ELR (cell line): ENCODE data around the gene NRTN.
A peak's percentile ranks its signal among the peaks of the same experiment; 100 is the strongest.

Experiments
- DNase-seq: peaks from one replicate; pipeline ENCODE4 v3.0.0-alpha.2; 2015; ENCODE audit warnings: low read depth

The NRTN gene

GRCh38 chr19:5790559-5791520, 14.0 kb upstream of the NRTN start, which contains the start of gene DUS3L:
DUS3L (minus strand) TSS chr19:5791163; CDS start chr19:5791141, 22 bp downstream.
- peak; percentile 98 for DNase-seq

GRCh38 chr19:5792224-5792623, 12.6 kb upstream of the NRTN start:
- DNase-seq, result no peak

DNA sequence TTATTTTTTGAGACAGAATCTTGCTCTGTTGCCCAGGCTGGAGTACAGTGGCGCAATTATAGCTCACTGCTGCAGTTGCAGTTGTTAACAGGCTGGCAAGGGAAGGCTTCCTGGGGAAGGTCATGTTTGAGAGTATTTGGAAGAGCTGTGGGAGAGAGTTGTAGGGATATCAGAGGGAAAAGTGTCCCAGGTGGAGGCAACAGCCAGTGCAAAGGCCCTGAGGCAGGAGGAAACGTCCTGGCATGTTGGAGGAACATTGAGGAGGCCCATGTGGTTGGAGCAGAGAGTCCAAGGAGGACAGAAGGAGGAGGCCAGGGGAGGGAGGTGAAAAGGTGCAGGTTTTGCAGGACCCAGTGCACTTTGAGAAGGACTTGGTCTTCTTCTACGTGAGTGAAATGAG, 11.7 kb upstream of the NRTN start:
- DNase-seq, result no peak

DNA sequence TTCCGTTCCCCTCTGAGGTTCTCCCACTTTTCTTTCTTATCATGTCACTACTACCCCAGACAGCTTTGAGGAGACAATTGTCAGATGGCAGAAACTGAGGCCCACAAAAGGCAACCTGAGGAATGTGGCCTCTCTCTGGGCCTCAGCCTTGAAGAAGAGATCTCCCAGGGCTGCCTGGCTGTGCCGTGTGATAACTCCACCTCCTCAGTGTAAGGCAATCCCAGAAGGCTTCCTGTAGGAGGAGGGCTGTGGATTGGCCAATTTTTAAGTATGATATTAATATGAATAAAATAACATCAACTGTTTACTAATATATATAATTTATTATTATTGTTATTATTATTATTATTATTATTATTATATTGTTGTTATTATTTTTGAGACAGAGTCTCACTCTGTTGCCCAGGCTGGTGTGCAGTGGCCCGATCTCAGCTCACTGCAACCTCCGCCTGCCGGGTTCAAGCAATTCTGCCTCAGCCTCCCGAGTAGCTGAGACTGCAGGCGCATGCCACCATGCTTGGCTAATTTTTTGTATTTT, 9.4 kb upstream of the NRTN start:
- no peak for DNase-seq

DNA sequence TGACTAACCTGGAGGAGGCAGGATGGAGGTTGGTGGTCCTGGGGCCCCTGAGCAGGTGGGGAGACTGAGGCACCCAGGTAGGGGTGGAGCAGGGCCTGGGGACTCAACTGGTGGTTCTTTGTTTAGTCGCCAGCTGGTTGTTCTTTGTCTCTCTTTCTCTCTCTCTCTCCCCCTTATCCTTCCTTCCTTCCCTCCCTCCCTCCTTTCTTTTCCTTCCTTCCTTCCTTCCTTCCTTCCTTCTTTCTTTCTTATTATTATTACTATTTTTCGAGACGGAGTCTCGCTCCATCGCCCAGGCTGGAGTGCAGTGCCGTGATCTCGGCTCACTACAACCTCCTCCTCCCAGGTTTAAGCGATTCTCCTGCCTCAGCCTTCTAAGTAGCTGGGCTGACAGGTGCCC, 6.6 kb upstream of the NRTN start:
- no peak for DNase-seq

- DNase-seq, result no peak
Observed at GRCh38 chr19:5799247-5800241, 5.3 kb upstream of the NRTN start.

GRCh38 chr19:5800361-5801270, 4.3 kb upstream of the NRTN start:
- no peak for DNase-seq

DNA sequence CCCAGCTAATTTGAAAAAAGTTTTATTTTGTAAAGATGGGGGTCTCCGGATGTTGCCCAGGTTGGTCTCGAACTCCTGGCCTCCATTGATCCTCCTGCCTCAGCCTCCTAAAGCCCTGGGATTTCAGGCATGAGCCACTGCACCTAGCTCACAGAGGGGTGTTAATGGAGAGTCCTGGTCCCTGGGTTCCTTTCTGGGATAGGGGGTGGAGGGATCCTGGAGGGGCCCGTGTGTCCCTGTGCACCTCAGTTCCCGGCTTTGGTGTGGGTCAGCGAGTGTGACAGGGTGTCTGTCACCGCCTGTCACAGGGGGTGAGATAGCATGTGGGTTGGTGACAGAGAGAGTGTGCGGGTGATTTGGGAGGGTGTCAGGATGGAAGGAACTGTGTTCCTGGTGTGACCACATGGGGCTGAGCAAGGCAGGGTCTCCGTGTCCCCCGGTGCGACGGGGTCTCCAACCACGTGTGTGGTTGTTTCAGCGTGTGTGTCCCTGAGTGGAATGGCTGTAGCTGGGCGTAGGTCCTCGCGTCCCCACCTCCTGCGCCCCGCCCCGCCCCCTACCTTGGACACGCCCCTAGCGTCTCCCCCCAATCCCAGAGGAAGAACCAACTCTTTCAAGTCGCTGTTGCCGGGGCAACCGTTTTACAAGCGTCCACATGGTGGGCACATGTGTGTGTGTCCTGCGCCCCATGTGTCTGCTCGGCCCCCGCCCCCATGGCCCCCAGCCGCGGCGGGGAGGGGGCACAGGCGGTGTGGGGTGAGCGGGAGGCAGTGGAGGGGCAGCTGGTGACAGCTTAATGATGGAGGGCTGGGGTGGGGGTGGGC, 2.9 kb upstream of the NRTN start:
- DNase-seq, result peak; percentile 56

DNA sequence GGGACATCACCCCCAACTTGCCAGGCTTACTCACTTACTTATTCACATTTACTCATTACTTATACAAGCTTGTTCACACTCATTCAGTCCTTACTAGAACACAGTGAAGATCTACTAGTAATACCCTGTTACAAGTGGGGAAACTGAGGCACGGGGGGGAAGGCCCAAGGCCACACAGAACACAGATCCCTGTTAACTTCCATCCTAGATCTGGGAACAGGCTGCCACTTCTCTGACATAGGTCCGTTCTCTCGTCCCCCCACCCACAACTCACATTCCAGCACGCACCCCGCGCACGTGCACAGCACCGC, 1.5 kb upstream of the NRTN start:
- DNase-seq, result no peak

DNA sequence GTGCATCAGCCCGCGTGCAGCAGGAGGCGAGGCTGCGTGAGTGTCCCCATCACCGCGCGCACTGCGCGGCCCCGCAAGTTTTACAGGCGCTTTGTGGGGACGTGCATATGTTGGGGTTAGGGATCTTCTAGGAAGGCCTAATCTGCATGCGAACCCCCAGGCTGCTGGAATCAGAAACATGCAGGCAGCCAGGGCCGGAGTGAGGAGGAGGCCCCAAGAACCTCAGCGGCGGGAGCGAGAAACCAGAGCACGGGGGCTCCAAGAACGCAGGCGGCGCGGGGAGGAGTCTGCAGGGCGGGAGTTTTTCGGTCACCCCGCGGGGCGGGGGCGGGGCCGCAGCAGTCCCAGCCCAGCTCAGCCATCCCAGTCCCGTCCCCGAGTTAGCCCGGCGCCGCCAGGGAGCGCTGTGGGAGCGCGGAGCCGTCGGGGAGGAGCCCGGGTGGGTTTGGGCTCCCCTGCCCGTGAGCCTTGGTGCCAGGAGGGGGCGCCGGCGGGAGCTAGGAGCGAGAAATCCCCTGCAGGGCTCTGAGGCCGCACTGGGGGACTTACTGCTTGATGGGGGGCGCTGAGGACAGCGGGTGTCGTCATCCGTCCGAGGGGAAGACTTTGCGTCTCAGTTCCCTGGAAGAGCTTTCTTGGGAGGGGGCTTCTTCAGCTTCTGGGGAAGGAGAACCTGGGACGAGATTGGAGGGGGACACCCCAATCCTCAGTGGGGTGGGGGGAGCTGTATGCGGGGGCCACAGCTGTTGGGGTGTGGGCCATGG, 933 bp upstream of the NRTN start:
- peak; percentile 90 for DNase-seq

- peak; percentile 67 for DNase-seq
Observed at GRCh38 chr19:5805462-5806132, 730 bp downstream of the NRTN start.

- no peak for DNase-seq
Observed at GRCh38 chr19:5806133-5806489, 1.2 kb downstream of the NRTN start.

DNA sequence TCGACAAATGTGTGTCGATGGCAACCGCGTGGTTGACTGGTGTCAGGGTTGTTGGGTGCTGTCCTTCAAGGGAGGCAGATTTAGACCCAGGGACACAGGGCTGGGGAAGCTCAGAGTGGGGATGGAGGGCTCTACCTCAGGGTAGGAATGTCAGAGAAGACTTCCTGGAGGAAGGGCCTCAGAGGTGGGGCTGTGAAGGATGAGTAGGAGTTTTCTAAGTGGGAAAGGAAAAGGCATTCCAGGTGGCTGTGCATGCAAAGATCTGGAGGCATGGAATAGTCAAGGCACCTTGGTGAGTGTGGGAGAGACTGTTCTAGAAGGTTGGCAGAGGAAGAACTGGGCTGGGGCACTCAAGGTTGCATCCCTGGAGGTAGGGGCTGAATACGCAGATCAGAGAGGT, 2.0 kb downstream of the NRTN start:
- DNase-seq, result no peak

DNA sequence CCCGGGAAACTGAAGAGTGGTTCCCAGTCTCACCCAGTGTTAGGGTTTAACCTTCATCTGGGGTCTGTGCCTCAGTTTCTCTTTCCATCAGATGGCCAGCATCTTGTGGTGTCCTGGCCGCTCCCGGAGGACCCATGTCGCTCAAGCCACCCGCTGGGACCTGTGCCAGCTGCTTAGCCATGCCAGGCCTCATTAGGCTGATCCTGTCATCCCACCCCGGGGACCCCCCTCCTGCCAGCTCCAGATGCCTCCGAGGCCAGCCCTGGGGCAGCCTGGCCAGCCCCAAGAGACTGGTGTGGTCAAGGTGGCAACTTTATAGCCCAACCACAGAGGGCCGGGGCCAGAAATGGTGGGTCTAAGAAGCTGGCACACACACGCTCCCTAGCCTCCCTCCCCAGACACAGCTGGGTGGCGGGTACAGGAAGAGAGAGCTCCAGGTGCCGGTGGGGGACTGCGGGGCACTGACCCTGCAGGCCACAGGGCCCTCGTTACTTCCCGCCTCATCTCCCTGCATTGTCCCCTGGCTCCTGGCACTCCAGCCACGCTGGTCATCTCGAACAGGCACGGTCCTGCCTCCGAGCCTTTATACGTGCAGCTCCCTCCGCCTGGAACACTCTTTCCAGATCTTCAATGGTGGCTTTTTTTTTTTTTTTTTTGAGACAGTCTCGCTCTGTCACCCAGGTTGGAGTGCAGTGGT, 3.4 kb downstream of the NRTN start:
- DNase-seq, result no peak

GRCh38 chr19:5809053-5809452, 4.2 kb downstream of the NRTN start:
- DNase-seq, result no peak

GRCh38 chr19:5809469-5809868, 4.6 kb downstream of the NRTN start:
- DNase-seq, result no peak

DNA sequence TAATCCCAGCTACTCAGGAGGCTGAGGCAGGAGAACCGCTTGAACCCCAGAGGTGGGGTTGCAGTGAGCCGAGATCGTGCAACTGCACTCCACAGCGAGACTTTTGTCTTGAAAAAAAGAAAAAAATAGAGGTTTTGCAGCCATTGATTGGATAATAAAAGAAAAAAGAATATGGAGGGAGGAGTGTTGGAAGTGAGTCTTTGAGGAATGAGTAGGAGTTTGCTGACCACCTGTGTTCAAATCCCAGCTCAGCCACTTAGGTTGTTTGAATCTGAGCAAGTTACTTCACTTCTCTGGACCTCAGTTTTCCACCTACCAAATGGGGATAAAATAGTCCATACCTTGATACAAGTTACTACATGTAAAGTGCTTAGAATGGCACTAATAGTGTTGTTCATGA, 6.2 kb downstream of the NRTN start:
- DNase-seq, result no peak

DNA sequence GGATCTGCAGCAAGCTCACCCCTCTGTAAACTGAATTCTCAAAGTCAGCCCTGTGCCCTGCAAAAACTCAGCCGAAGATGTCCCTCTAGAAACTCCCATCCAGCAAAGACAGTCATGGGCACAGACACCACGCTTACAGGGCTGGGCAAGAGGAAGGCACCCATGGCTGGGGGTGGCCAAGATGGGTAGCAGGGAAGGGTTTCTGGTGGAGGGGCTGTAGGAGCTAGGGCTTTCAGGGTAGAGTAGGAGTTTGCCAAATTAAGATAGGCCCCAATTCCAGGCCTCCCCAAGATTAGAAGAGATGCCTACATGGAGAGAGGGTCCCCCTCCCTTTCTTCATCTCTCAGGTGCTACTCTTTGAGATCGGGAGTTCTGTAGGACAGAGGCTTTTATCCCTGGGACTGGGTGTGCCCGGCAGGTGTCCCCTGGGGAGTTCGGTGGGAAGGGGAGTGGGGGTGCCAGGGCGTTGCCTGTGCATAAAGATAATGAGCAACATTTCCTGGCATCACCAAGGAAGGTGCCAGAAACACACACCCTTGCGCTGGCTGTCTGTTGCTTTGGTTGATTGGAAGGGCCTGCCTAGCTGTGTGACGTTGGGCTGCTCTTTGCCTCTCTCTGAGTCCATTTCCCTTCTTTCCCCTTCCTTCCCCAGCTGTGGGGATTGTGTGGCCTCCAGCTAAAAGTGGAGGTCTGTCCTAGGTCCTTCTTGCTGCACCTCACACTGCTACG, 9.4 kb downstream of the NRTN start:
- no peak for DNase-seq
